ENCODE results near the gene RBP5. TPM values are rescaled to one million over a fixed set of nuclear protein-coding genes. Genes with fewer than 3 reads are reported as not detected.
A peak's percentile ranks its signal among the peaks of the same experiment; 100 is the strongest.

RBP5 gene
- total and polyA plus RNA-seq, 10 of the 15 experiments (the other 5 are each of a cell fraction or from before 2014, with no cell fraction given), result 0.11 to 1.1 (median 0.31) TPM; not detected in 4

GRCh38 chr12:7109572-7109920 lies 19.1 kb downstream of the RBP5 start:
- Histone ChIP-seq H3K9ac (ENCODE audit: control insufficient read depth, insufficient read depth, low read length) (peak overlapping the region; percentile 100), H3K4me3 (peak overlapping the region; percentile 96), H3K27ac (ENCODE audit: control insufficient read depth, insufficient read depth) (peak overlapping the region; percentile 99; the same call in 1 of the 2 replicates), H3K27me3 (replicated peaks in 1 of 2; ENCODE audit: control insufficient read depth in 2 of 2, insufficient read depth in 2 of 2, low read length in 1 of 2) (no peaks in the 10 kb centered on the region), H2AFZ (ENCODE audit: control insufficient read depth, low read depth, low read length) (no peak overlapping the region), H3K4me2 (ENCODE audit: control insufficient read depth, insufficient read depth) (peak overlapping the region; percentile 82), H3K36me3 (ENCODE audit: control insufficient read depth in 2 of 2, insufficient read depth in 2 of 2, low read length in 1 of 2) (peaks cover 0 to 7% of the 10 kb centered on the region in 2 experiments; a peak in 2 of 4 replicates), H3K79me2 (ENCODE audit: control insufficient read depth, insufficient read depth, low read length) (peaks cover 33% of the 10 kb centered on the region), H4K20me1 (ENCODE audit: control insufficient read depth, insufficient read depth) (no peaks in the 10 kb centered on the region), H3K4me1 (ENCODE audit: control insufficient read depth, insufficient read depth, low read length) (peaks cover 12% of the 10 kb centered on the region), H3K9me3 (replicated peaks; ENCODE audit: control insufficient read depth, insufficient read depth, low read length) (peaks cover 6% of the 10 kb centered on the region)
- FAIRE-seq (no peak), DNase-seq (ENCODE audit: low read depth, low spot score) (no peak), ATAC-seq (no peak)
- intact Hi-C loops (cut with micrococcal nuclease; ENCODE audit: unreplicated experiment) (loop anchor here (2.0 kb wide), 1 partner anchor 165 kb away; the partner anchor contains the start of gene C12orf57), in situ Hi-C loops (cut with MboI) (no loop called here)
- no peak for TF ChIP-seq SREBF2 (IDR thresholded peaks at IDR 0.05; ENCODE audit: low read length)
- TF ChIP-seq HDGF (IDR thresholded peaks at IDR 0.05), result no peak
- no peak for TF ChIP-seq ZNF207 (IDR thresholded peaks at IDR 0.05; ENCODE audit: borderline replicate concordance)
- TF ChIP-seq MYB (IDR thresholded peaks at IDR 0.05; ENCODE audit: borderline replicate concordance, low read depth, low read length), result no peak
- 0 out of 2 replicates have a peak, but pooled peaks have one; percentile 8 for TF ChIP-seq POLR2A (IDR thresholded peaks at IDR 0.05; ENCODE audit: low read depth, low read length)
- TF ChIP-seq BCL11A (IDR thresholded peaks at IDR 0.05; ENCODE audit: low read depth, low read length), result no peak
- ChIA-PET RAD21 (ENCODE audit: unreplicated experiment) (interaction anchor here (1.0 to 7.6 kb wide), 5 partner anchors 154 to 242 kb away, joined by 3 to 89 read pairs (median 6); partner anchors contain the start of genes C12orf57, RNU7-1 and TPI1), CTCF (interaction anchor here (0.6 to 7.7 kb wide), 22 partner anchors 10 to 610 kb away, joined by 3 to 61 read pairs (median 4); partner anchors contain the start of genes ATN1, C12orf57, C1R and CDCA3), SMC1A (ENCODE audit: uncharacterized antibody, unreplicated experiment) (interaction anchor here (0.8 to 3.5 kb wide), 9 partner anchors 14 to 240 kb away, joined by 3 to 37 read pairs (median 6); partner anchors contain the start of genes C12orf57, LPCAT3 and RNU7-1), POLR2A (interaction anchor here (1.2 to 7.2 kb wide), 4 partner anchors 91 to 184 kb away, joined by 3 to 55 read pairs (median 8); partner anchors contain the start of genes C12orf57, LPCAT3 and RNU7-1)
- no TSS peak for BruUV-seq (replicated peaks)
- 34% methylated on average over 5 of the region's 5 CpGs for WGBS (ENCODE audit: insufficient coverage, insufficient replicate concordance, low lambda C conversion rate, missing lambda C conversion rate)
